HG02759 (cell line): ENCODE measurements around the gene XPA.
"Not testable (repeated sequence)": the region's sequence is repeated elsewhere in the genome, so short reads cannot be mapped to it uniquely, and the experiment has no call there.

Experiments
- ATAC-seq: cut with Tn5 transposase; IDR thresholded peaks from one replicate; pipeline ENCODE4 v1.9.1; 2021; ENCODE audit warnings: mild to moderate bottlenecking, moderate library complexity; ENCODE audit not compliant: unreplicated experiment

XPA gene

GRCh38 chr9:97704345-97704677, 7.2 kb upstream of the XPA start:
- ATAC-seq = no peak

GRCh38 chr9:97703437-97704344, 6.6 kb upstream of the XPA start:
- no peak for ATAC-seq

- not testable (repeated sequence) for ATAC-seq
These were observed 2.7 kb upstream of the XPA start for GRCh38 chr9:97699824-97700223.

GRCh38 chr9:97699281-97699680, 2.1 kb upstream of the XPA start:
- ATAC-seq = not testable (repeated sequence)

GRCh38 chr9:97698865-97699264, 1.7 kb upstream of the XPA start:
- ATAC-seq = no peak

- no peak for ATAC-seq
These were observed 697 bp upstream of the XPA start for GRCh38 chr9:97697837-97698236.

GRCh38 chr9:97695995-97696802, 941 bp downstream of the XPA start:
- no peak for ATAC-seq

GRCh38 chr9:97695390-97695789, 1.8 kb downstream of the XPA start:
- no peak for ATAC-seq

- no peak for ATAC-seq
These were observed 2.4 kb downstream of the XPA start for GRCh38 chr9:97694769-97695168.

- ATAC-seq = no peak
These were observed 7.5 kb downstream of the XPA start for GRCh38 chr9:97689401-97690180.

GRCh38 chr9:97688654-97689053, 8.5 kb downstream of the XPA start:
- no peak for ATAC-seq

- no peak for ATAC-seq
These were observed 14.9 kb downstream of the XPA start for GRCh38 chr9:97682242-97682641.

- ATAC-seq = no peak
These were observed 21.5 kb downstream of the XPA start for GRCh38 chr9:97675655-97676054.

- ATAC-seq = no peak
These were observed 23.2 kb downstream of the XPA start for GRCh38 chr9:97673922-97674321.

- ATAC-seq = no peak
These were observed 24.7 kb downstream of the XPA start for GRCh38 chr9:97672403-97672802.

GRCh38 chr9:97670586-97670985, 26.6 kb downstream of the XPA start:
- no peak for ATAC-seq

GRCh38 chr9:97668485-97668884, 28.7 kb downstream of the XPA start:
- no peak for ATAC-seq

- ATAC-seq = no peak
These were observed 30.0 kb downstream of the XPA start for GRCh38 chr9:97666907-97667686.

- no peak for ATAC-seq
These were observed 31.4 kb downstream of the XPA start for GRCh38 chr9:97665742-97666141.

GRCh38 chr9:97660847-97661246, 36.3 kb downstream of the XPA start:
- ATAC-seq = no peak

- ATAC-seq = no peak
These were observed 36.8 kb downstream of the XPA start for GRCh38 chr9:97660340-97660739.
